Measurements from ENCODE around the gene SCAPER.

The SCAPER gene

GRCh38 chr15:76905013-76905839, at the start of gene SCAPER:
TSS of gene SCAPER (minus strand) at chr15:76905340. CDS start at chr15:76883817, 21,523 bp downstream.
- peak; percentile 74 to 76 for DNase-seq

DNA sequence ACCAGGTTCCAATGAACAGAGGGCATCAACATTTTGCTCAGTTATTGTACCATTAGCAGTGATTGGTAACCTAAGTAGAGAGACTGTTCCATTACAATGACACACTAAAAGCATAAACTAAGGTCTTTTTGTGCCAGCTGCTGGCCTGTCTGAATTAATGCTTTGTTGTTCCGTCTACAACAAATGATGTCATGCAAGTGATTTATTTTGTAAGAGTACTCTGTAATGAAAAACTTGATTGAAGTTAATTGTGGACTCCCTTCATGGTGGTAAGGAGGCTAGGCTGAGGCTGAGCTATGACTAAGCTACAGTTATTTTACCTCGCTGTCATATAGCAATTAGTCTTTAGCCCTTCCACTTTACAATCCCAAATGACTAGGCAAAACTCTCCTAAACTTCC, 49.6 kb upstream of the SCAPER start:
- no peak for DNase-seq

DNA sequence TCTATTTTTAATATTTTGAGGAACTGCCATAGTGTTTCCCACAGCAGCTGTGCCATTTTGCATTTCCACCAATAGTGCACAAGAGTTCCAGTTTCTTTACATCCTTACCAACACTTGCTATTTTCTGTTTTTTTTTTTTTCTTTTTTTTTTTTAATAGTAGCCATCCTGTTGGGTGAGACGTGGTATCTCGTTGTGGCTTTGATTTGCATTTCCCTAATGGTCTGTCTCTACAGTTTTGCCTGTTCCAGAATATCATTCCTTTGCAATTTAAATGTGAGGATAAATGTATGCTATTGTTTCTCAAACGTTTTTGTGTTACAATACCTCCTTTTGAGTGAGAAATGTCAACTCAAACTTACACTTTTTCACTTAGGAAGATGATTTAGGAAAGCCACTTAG, 48.8 kb upstream of the SCAPER start:
- DNase-seq, result no peak

DNA sequence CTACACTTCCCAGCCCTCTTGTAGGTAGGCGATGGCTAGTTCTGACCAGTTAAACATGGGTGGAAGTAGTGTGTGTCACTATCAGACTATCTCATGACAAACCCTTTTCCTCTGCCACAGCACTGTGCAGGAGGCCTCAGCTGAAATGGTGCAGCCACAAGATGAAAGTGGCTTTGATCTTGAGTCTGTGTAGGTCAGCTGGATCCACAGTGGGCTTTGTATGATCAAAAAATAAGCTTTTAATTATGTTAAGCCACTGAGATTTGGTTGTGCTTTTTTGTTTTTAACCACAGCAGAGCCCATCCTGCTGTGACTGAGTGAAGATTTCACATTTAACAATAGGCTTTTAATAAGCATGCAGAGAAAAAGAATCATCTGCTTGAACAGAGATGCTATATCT, 46.1 kb upstream of the SCAPER start:
- no peak for DNase-seq

- no peak for DNase-seq
Measured at GRCh38 chr15:76947454-76947853, 42.3 kb upstream of the SCAPER start.

GRCh38 chr15:76945494-76946093, 40.5 kb upstream of the SCAPER start:
- DNase-seq, result no peak

GRCh38 chr15:76942331-76942730, 37.2 kb upstream of the SCAPER start:
- DNase-seq, result no peak

- no peak for DNase-seq
Measured at GRCh38 chr15:76941636-76942035, 36.5 kb upstream of the SCAPER start.

- DNase-seq, result peak in 1 of 2 donors; percentile 7
Measured at GRCh38 chr15:76939715-76940114, 34.6 kb upstream of the SCAPER start.

DNA sequence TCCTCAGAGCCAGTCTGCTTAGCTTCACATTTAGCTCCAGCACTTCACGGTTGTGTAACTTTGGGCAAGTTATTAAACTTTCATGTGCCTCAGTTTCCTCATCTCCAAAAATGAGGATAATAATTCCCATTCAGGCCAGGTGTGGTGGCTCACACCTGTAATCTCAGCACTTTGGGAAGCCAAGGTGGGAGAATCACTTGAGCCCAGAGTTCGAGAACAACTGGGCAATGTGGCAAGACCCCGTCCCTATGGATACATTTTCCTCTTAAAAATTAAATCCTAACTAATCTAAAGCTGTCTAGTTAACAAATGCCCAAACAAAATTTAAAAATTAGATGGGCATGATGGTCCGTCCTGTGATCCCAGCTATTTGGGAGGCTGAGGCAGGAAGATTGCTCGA, 33.6 kb upstream of the SCAPER start:
- DNase-seq, result no peak

DNA sequence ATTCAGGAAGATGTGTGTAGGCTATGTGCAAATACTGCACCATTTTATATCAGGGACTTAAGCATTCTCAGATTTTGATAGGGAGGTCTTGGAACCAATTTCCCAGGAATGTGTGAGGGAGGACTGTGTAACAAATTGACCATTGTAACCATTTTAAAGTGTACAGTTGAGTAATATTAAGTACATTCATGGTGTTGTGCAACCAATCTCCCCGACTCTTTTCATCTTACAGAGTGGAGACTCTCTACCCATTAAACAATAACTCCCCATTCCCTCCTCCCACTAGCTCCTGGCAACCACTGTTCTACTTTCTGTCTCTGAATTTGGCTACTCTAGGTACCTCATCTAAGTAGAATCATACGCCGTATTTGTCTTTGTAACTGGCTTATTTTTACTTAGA, 31.5 kb upstream of the SCAPER start:
- DNase-seq, result no peak

- no peak for DNase-seq
Measured at GRCh38 chr15:76935620-76936019, 30.5 kb upstream of the SCAPER start.

GRCh38 chr15:76932135-76932966, 27.2 kb upstream of the SCAPER start:
- DNase-seq, result peak in 1 of 2 donors; percentile 4

DNA sequence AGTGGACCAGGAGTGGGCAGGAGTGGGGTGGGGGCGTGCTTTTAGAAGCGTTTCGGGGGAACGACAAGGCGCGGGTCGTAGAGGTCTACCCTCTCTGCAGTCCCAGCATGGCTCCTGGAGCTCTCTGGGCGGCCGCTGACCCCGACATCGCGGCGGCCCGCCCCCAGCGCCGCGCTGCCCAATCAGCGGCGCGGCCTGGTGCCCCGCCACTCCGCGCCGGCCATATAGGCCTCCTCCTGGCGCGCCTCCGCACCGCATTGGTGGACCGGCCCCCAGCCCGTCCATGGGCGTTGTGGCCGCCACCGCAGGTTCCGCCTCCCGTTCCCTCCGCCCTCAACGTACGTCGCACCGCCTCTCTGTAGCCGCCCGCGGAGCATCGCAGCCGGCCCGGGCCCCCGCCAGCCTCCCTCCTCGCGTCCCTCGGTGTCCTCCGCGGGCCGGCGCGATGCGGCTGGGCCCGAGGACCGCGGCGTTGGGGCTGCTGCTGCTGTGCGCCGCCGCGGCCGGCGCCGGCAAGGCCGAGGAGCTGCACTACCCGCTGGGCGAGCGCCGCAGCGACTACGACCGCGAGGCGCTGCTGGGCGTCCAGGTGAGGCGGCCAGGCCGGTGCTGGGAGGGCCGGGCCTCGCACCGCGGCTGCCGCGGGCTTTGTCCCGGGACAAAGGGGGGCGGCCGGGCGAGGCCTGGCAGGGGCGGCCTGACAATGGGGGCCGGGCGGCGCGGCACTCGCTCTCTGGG, 26.4 kb upstream of the SCAPER start, which contains the start of gene RCN2:
Gene RCN2 (plus strand): TSS at position 353 of the 738 bp plus-strand sequence. CDS start 93 bp downstream, at position 446.
- DNase-seq, result peak; percentile 62 to 90

- DNase-seq, result no peak
Measured at GRCh38 chr15:76930831-76931396, 25.8 kb upstream of the SCAPER start.

- DNase-seq, result no peak
Measured at GRCh38 chr15:76929011-76929760, 24.0 kb upstream of the SCAPER start.

DNA sequence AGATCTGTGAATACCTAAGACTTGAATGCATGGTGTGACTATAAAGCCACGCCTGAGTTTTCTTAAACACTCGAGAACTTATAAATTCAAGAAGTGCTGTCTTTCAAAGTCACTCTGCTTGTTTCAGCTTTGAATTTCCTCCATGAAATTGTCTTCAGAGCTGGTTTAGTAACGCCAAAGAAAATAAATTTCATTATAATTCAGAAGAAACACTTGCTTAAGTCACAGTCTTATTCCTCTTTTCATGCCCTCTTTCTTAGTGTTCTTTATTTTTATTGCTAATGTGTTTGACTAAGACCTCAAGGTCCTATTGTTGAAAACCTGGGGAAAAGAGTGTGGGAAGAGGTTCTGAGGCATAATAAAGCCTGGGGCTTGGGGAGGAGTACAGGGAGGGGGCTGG, 23.1 kb upstream of the SCAPER start:
- no peak for DNase-seq

- no peak for DNase-seq
Measured at GRCh38 chr15:76916369-76916768, 11.2 kb upstream of the SCAPER start.

- no peak for DNase-seq
Measured at GRCh38 chr15:76913737-76914136, 8.6 kb upstream of the SCAPER start.

DNA sequence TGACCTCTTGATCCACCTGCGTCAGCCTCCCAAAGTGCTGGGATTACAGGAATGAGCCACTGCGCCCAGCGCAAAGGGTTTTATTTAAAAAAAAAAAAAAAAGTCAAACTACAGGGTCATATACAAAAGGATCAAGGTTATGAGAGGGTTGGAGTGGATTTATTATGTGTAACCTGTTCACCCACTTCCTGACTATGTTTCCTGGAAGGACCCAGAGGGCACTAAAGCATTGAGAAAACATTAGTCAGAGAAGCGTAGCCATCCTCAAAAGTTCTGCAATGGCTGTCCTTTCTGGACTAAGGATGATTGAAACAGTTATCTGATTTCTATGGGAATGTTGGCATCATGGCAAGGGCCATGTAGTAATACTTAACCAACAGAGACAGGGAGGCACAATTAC, 7.3 kb upstream of the SCAPER start:
- no peak for DNase-seq

GRCh38 chr15:76905855-76906254, 715 bp upstream of the SCAPER start:
- DNase-seq, result no peak

Data from bone marrow (tissue), 2 donors.